ENCODE results near the gene ADK.

ADK gene

DNA sequence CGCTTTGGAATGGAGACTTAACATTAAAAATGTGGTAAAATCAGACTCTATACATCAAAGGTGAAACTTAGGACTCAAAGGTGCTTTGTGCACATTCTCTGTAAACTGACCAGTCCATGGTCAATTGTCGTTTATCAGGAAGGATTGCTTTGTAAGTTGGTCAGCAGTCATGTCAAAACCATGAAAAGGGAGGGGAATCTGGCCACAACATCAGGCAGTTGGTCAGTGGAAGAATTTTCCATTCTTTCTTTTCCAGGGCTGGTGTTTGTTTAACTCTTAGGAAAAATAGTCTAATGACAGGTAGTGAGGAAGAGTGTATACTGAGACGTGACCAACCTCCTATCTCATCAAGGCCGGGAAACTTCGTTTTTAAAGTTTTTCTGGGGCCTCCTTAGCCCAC, 226.5 kb downstream of the ADK start:
- DNase-seq: no peak

DNA sequence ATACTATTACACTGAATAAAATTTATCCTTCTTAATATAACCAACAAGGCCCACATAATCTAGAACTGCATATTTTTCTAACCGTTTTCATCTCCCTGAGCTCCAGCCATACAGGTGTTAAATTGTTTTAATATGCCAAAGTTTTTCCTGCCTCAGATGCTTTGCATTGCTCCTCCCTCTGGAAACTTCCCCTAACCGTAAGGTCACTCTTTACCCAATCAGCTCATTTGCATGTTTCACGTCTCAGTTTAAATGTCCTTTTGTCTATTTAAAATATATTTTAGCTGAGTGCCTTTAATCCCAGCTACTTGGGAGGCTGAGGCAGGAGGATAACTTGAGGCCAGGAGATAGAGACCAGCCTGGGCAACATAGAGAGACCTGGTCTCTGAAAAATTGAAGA, 228.5 kb downstream of the ADK start:
- DNase-seq: no peak

DNA sequence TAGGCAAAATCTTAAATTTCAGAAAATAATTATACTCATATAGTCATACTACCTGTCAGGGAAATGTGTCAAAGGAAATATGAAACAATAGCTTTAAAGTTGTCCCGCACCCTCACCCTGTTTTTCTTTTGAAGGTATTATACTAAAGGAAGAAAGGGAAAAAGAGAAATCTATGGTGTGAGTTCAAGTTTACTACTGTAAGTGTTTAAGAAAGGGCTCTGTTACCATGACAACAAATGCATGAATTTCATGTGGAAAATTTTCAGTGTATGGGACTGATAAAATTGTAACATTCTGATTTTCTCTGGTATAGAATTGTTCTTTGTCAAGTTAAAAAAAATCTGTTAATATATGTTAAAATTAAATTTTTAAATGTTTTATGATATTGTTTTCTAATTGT, 229.8 kb downstream of the ADK start:
- no peak for DNase-seq

DNA sequence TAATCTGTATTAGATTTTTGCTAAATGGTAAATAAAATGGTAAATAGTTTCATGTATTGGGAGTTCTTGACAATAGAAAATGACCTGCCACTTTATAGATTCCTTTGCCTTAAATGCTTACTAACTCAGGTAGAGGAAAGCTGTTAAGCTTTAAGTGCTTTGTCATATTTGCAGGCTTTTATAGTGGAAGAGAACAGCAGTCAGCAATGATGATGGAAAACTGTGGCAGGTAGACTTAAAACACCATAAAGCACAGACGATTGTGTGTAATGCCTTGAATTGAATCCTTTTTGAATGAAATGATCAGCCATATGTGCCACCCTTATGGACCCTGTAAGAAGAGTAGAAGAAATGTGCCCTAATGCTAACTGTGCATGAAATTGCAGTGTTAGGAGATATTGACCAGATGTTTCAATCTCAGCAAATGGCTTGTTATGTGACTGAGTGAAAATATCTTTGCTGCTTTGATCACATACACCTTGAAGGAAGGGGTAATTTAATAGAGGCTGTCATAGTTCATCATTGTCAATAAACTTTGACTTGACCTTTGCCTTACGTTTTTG, 230.4 kb downstream of the ADK start:
- DNase-seq: no peak

DNA sequence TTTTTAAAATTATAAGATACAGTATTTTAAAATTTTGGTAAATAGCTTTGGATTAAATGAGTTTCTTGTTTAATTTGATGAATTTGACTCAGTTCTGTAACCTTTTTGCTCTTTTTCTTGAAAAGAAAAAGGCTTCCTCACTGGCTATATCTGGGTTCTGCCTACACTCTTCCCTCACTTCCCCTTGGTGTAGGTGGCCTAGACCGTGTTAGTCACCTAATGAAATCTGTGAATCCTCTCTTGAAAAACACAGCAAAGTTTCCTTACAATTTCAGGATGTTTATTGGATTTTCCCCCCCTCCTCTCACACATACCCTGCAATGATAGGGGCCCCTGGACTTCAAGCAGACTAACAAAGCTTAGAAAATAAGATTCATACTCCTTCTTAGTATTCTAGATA, 231.6 kb downstream of the ADK start:
- no peak for DNase-seq

DNA sequence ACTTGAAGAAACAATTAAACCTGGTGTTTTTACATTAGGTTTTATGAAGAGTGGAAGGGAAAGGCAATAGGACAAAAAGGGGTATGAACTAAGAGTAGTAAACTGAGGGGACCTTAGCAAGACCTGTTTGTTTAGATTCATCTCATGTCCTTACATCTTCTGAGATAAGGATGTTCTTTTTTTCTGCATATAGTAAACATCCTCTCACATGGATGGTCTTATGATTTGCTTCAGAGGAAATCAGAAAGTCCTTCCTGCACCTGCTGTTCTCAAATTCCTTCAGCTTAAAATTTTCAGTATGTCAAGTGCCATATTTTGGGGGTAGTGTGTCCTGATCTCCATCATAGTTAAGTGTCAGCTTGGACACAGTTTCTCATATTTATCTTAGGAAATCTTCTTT, 232.6 kb downstream of the ADK start:
- DNase-seq: no peak

DNA sequence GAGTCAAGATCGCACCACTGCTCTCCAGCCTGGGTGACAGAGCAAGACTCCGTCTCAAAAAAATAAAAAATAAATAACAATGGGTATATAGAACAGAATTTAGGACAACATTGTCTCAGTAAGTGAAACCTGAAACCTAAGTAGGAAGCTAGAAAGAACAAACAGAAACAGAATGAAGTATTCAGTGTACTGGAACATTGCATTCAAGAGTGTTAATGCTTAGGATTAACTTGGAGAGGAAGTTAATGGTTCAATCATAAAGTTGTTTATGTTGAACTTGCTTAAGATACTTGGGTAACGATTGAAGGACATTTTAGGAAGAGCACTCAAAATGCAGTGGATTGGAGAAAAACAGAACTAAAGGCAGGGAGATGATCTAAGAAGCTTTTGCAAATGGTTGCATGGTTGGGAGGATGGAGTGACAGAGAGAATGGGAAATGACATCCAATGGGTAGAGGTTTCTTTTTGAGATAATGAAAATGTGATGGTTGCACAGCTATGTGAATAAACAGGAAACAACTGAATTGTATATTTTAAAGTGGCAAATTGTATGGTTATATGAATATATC, 233.7 kb downstream of the ADK start:
- DNase-seq: no peak

DNA sequence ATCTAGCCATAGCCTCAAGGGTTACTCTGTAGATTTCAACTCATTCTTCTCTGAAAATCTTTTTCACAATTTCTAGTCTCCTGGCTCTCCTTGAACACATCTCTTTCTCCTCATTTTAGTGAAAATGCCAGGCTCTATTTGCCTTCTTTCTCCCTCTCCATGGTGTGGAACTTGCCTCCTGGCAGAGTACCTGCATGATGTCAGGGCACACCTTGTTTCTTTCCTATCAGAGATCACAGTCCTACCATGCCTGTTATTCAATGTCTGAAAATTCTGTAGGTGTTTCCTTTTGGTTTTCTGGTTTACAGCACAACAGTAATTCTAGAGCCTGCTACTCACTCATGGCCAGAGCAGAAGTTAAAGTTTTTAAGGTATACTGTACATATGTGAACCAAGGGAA, 237.8 kb downstream of the ADK start:
- DNase-seq: no peak

DNA sequence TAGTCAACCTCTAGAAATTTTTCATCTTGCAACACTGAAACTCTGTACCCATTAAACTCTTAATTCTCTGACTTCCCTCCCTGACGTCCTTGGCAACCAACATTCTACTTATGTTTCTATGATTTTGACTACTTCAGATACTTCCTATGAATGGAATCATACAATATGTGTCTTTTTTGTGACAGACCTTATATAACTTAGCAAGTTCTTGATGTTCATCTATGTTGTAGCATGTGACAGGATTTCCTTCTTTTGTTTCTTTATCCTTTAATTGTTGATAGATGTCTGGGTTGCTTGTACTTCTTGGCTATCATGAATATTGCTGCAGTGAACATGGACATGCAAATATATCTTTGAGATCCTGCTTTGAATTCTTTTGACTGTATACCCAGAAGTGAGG, 240.8 kb downstream of the ADK start:
- DNase-seq: no peak

DNA sequence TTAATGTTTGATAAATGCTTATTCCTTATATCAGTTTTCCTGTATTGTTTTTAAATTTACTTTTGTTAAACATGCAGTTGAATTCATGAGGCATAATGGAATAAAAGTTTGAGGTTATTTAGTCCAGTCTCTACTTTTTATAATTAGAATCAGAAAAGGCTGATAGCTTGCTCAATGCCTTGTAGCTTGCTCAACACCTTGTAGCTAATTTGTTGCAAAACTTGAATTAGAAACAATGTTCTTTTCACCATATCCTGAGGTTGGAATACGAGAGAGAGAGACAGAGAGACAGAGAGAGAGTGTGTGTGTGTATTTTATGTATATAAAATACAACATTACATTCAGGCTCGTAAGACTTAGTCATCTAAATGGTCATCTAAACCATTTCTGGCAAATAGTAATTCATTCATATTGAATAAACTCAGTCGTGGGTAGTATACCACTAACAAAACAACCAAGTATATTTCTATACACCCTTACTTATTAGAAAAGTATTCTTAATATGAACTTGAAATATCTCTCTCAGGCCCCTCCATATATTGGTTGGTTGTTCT, 243.5 kb downstream of the ADK start:
- DNase-seq: no peak

DNA sequence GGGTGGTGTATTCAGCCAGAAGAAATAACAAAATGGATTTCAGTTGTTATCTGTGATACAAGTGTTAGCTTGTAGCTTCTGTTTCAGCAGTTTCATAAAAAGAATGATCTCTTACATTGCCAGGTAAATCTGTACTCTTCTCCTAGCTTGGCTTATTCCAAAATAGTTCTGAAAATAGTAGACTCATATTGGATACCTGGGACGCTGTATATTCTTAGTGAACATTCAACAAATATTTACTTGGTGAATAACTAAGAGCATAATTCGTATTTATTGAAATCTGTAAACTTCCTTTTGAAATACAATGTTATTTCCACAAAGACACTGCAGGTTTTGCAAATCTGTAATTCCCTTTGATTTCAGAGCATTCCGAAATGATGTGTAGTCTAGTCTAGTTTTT, 249.2 kb downstream of the ADK start:
- no peak for DNase-seq

DNA sequence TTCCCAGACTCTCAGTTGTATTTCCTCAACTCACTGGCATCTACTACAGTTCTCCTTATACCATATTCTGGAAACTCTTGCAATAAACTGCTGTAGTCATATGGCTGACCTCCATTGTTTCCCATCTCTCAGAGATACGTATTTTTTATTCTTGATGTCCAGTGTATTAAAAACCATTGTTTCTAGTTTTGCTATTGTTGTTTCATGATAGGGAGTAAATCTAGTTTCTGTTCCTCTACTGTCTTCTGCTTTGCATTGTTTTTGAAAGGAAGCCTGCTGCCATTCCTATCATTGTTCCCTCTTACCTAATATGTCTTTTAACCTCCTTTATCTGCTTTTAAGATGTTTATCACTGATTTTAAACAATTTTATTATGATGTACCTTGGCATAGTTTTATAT, 255.0 kb downstream of the ADK start:
- no peak for DNase-seq

DNA sequence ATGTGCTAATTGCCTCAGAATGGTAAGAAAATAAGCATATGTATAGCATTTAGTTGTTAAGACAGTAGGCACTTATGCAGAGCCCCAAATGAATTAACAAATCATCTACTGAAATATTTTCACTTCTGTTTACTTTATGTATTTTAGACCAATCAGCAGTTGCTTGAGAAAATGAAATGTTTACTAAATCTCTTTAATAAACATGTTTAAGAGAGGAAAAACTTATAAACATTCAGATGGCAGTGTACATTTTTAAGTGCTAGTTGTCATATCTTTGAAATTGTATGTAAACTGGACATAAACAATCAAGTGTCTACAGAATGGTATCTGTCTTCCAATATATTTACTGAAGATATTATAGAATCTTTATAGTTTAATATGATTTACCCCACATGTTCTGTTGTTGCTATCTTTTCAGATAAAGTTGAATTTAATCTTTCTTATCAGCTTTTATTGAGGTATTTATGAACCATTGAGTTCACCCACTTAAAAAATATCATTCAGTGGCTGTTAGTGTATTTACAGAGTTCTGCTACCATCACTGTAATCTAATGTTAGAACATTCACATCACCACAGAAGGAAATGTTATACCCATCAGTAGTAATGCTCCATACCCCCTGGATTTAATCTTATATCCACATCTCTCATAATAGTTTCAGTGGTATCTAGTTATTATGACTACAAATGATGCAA, 264.3 kb downstream of the ADK start:
- no peak for DNase-seq

DNA sequence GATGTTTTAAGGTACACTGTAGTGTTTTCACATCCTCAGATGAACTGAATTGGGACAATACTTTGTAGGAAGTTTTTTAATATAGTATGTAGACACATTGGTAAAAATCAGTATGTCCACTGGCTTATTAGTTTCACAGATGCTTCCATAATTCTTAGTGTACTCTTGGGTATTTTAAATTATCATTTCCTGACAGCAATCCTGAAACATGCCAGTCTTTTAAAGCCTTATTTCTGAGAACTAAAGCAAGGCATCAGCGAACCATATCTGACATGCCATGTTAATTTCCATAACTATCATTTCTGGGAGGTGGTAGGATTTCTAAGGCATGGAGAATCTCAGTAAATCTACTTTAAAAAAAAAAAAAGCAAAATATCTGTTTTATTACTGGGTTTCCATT, 266.4 kb downstream of the ADK start:
- DNase-seq: peak; percentile 26

DNA sequence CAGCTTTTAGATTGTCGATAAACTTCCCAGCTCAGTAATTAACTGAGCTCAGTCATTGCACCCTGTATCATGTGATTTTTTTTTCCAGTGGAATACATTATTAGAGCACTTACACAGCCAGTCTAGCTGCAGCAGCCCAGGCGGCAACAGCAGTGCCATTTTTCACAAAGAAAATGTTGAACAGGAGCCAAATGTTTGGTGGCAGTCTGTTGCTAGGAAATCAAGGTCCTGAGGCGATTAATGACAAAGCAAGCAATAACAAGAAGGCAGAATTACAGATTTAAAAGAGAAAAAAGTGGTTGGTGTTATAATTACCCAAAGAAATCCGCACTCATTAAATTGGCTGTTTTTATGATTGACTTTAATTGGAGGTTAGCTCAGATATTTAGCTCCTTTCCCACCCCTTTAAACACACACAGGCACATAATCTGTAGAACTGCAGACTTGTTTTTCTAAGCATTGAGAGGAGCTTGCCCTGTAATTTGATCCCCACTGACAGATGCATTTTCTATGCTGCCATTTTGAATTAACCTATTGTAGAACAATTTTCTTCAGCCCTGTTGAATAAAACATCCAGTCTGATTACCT, 267.4 kb downstream of the ADK start:
- DNase-seq: peak; percentile 99

DNA sequence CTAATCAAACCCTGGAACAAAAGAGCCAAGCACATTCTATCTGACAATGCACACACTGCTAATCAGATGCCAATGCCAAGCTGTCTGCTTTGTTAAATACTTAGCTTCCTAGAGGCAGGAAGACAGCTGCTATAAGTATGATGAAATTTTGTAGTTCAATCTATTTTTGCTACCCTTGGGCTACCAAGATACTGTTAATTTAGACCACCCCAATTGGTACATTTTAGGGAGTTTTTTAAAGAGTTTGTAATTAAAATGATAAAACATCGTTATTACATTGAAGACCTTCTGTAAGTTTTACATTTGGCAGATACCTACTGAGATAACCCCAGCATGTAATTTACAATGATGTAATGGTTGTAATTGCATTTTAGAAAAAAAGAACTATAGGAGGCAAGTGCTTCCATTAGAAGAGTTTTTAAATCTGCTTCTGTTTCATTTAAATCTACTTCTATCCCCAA, 268.5 kb downstream of the ADK start:
- DNase-seq: peak; percentile 40

DNA sequence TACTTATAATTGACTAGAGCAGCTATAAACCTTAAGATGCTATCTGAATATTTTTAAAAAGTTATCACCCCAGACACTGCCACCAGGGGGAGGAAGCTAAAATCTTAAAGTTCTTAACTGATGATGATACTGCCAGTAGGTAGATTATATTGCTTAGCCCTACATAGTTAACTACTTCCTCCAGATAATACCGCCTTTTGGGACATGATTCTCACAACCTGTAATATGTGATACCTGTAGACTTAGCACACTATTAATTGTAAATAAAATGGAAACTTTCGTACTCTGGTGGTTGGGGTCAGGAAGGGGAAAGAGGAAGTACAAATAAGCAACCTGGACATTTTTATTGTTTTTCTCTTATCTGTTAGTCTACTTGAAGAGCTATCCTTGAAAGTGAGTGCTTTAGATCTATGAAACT, 268.9 kb downstream of the ADK start:
- DNase-seq: peak; percentile 33

DNA sequence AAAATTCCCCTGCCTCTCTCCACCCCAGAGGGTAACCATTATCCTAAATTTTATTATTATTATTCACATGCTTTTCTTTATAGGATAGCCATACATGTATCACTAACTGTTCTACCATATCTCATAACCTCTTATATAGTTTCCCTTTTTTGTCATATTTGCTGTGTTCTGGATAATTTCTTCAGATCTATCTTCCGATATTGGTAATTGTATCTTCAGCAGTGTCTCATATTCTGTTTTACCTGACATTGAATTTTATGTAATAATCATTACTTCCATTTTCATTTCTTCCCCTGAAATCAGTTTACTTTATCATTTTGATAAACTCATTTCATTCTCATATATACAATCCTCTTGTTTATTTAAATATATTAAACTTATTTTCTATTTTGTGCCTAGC, 273.5 kb downstream of the ADK start:
- no peak for DNase-seq

DNA sequence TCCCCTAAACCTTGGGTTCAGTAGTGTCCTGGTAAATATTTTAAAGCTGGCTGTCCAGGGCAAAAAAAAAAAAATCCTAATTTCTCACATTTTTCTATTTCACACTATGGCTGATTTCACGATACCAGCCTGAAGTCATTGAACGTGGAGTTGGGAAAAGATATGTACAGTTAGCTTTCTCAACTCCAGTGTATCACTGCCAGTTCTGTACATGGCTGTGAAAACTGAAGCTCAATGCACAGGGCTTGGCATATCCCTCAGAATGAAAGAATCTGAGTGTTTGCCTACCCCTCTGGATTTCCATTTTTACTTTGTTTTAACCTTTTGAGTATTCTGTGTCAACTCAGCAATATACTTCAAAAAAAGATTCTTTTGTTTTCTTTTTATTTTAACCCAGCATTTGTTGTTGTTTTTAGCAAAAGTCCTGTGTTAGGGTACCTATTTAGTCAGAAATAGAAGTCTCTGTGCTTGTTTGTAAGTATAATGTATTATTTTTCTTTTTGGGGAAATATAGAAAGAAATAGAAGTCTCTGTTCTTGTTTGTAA, 274.5 kb downstream of the ADK start:
- DNase-seq: no peak

DNA sequence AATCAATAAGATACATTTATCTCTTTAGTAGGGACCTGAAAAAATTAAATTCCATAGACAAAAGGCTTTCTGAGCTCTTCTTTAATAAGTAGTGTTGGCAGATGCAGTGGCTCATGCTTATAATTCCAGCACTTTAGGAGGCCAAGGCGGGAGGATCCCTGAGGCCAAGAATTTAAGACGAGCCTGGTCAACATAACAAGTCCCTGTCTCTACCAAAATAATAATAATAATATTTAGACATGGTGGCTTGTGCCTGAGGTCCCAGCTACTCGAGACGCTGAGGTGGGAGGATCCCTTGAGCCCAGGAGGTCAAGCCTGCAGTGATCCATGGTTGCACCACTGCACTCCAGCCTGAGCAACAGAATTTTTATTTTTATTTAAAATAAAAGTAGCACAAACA, 280.8 kb downstream of the ADK start:
- DNase-seq: no peak

DNA sequence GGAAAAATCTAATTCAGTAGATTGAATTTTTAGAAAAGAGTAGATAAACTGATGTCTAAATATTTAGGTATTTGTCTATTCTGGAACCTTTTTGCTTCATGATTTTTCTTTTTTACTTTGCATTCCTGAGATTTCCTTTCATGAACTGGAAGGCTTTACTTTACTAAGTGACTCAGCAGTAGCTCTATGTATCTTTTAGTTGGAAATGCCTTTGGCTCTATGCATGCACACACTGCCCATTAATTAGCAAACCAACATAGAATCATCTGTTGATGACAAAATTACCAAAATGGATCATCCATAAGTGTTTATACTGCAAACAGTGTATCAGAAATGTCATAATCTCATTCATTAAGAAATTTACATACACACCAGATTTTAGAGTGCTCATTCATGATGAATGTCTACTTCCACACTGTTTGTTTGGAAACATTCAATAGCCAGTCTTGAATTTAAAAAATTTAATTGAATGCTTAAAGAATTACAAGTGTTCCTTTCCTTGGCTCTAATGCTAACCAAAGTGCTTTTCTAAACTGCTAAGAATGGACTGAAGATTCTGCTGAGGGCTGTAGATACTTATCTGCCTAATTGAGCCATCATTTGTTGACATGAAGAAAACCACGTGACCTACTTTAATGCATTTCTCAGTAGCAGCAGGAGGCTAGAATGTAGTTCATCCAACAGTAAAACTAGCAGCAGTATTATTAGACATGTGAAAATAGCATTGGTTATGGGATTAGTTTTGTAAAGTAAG, 282.0 kb downstream of the ADK start:
- no peak for DNase-seq

DNA sequence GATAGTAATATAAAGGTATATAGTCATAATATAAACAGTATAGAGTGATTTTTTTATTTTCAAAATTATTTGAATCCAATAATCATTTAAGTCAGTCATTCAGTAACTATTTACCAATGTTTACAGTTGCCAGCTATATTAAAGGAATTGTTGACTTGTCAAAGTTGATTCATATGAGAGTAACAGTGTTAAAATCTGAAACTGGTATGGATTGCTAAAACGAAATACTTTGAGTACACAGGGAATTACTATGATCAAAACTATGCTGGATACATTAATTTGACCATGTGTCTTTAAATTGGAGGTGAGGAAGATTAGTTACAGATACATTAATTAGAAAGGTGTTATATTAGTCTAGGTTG, 282.6 kb downstream of the ADK start:
- no peak for DNase-seq

DNA sequence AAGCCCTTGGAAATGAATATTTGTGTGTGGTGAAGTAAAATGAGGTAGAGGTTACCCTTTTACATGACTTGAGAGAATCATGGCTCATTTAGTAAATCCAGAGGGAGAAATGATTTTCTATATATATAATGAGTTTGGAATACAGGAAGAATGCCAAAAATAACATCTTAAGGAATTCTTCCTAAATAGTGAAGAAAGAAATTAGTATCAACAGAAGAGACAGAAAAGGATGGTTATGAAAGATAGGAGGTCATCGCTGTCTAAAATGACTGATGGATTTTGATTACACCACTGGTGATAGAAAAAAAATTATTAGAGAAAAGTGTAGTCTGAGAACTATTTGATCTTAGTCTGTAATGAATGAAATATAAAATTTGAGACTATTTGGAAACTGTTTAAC, 283.0 kb downstream of the ADK start:
- no peak for DNase-seq

All from NCI-H1092 treated with DMSO at 0.1 percent for 48 hours (cell line).